ENCODE data around the gene BMX.
A peak's percentile ranks its signal among the peaks of the same experiment; 100 is the strongest.

Gene BMX

GRCh38 chrX:15500497-15500966 lies at the start of gene BMX:
Gene BMX, plus strand, starts transcription at chrX:15500807. Its CDS starts 7,547 bp downstream, at chrX:15508354.
- no peak for DNase-seq

GRCh38 chrX:15451913-15452312 lies 48.7 kb upstream of the BMX start:
- DNase-seq, result no peak

GRCh38 chrX:15464704-15465103 lies 35.9 kb upstream of the BMX start:
- DNase-seq, result no peak

- DNase-seq, result no peak
These were observed 35.3 kb upstream of the BMX start for GRCh38 chrX:15465347-15465746.

- DNase-seq, result no peak
These were observed 34.5 kb upstream of the BMX start for GRCh38 chrX:15465896-15466651.

- DNase-seq, result no peak
These were observed 32.6 kb upstream of the BMX start for GRCh38 chrX:15468036-15468435.

DNA sequence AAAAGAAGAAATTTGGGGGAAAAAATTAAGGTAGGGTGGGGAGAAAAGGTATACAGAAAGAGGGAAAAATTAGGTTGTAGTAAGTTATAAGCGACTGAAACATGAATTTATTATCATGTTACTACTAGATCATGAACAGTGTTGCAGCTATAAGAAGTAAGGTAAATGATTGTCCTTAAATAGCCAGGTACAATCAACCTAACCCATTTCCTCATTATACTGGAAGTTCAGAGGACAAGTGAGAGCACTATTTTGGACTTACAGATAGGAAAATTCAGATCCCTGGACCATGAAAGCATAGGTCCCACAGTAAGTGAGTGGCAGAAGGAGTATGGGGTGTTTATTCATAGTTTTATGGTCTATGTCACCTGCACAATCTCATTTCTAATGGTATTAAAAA lies 31.0 kb upstream of the BMX start:
- DNase-seq, result no peak

- no peak for DNase-seq
These were observed 29.6 kb upstream of the BMX start for GRCh38 chrX:15471028-15471427.

DNA sequence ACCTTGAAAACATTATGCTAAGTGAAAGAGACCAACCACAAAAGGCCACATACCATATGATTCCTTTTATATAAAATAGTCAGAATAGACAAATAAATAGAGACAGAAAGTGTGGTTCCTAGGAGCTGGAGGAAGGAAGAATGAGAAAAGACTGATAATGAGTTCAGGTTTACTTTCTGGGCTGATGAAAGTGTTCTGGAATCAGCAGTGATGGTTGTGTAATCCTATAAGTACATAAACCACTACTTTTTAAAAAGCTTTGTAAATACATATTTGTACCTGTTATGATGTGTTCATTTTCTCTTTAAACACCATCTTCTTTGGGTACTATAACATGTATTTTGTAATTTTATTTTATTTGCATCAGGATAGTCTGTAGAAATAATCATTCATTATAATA lies 28.1 kb upstream of the BMX start:
- DNase-seq, result no peak

DNA sequence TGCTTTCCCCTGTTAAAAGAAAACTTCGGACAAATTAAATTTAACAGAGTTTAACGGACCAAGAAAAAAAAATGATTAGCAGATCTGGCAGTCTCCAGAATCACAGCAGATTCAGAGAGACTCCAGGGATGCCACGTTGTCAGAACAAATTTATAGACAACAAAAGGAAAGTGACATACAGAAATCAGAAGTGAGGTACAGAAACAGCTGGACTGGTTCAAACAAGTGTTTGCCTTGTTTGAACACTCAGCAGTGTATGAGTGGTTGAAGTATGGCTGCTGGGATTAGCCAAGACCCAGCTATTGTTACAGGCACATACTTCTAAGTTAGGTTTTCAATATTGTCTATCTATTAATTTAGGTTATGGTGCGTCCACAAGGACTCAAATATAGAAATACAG lies 26.6 kb upstream of the BMX start:
- no peak for DNase-seq

GRCh38 chrX:15475021-15475420 lies 25.6 kb upstream of the BMX start:
- no peak for DNase-seq

DNA sequence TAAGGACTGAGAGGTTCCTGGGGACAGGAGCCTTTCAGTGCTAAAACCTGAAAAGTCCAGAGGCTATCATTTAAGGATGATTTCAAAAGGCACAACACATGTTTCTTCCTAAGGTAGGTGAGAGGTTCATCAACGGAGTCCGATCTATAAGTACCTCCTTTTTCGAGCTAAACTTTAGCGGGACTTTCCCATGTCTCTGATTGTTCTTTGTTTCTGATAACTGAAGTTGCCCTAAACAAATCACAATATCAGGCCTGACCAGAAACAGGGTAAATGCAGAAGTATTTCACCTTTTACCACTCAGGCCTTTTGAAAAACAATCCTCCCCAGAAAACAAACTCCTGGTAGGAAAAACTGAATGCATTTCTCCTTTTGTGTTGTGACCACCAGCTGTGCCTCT lies 25.1 kb upstream of the BMX start:
- no peak for DNase-seq

DNA sequence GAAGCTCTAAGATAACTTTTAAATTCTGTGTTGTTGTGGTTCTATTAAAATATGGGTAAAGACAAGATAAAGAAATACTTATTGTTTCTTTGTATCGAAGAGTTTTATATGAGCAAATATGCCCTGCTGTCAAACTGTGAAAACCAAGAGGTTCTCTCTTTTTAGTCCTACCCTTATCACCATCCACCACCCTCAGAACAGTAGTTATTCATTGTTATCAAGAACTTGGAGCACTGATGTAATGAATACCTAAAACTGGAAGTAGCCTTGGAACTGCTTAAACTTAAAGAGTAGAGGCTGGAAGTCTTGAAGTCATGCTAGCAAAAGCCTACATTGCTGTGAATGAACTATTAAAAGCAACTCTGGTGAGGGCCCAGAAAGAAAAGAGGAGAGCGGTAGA lies 16.7 kb upstream of the BMX start:
- no peak for DNase-seq

DNA sequence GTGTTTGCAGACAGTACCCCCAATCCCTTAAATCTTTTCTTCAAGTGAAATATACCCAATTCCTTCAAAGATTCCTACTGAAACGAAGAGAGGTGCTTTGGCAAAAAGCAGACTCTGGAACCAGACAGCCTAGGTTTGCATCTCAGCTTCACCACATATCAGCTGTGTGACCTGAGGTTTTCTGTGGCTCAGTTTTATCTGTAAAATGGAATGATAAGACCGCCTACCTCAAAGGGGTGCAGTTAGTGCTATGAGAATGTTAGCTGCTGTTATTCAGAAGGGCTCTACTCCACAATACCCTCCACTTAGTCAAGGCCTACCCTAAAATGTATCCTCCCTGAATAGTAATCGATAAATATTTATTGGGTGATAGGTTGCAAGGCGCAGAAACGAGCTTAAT lies 8.1 kb upstream of the BMX start:
- DNase-seq, result no peak

GRCh38 chrX:15493118-15493962 lies 7.3 kb upstream of the BMX start, which contains the start of gene PIR:
Gene PIR, minus strand, starts transcription at chrX:15493333. Its CDS starts 2,076 bp downstream, at chrX:15491257.
- peak; percentile 73 for DNase-seq

DNA sequence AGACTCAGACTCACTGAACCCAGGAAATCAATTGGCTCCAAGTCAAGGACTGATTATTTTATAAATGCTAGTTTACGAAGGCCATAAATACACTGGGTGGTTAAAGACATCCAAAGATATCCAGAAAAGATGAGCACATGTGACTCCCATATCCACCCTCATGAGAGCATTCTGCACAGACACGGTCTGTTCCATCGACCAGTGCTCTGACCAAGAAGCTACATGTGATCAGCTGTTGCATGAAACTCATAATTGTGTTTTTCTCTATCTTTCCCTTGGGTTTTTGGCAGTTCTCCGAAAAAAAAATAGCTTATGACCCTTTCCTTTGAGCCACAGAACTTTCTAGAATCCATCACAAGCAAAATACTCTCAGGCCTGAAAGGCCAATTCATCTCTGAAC lies 4.8 kb upstream of the BMX start:
- DNase-seq, result no peak

GRCh38 chrX:15496824-15497223 lies 3.8 kb upstream of the BMX start:
- no peak for DNase-seq

DNA sequence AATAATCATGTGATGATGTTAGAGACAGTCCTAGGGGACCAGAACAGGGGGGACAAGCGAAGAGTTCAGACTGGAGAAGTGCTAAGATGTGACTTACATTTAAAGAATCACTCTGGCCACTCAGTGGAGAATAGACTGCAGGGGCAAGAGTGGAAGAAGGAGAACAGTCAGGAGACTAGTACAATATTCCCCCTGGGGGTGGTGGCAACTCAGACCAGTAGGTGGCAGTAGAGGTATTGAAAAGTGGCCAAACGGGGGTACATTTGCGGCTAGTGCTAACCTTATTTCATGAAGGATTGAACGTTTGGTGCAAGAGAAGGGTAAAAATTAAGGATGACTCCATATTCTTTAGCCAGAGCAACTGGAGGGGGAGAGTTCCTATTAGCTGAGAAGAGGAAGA lies 2.7 kb upstream of the BMX start:
- peak; percentile 40 for DNase-seq

GRCh38 chrX:15498741-15499140 lies 1.9 kb upstream of the BMX start:
- no peak for DNase-seq

GRCh38 chrX:15499976-15500375 lies 631 bp upstream of the BMX start:
- no peak for DNase-seq

DNA sequence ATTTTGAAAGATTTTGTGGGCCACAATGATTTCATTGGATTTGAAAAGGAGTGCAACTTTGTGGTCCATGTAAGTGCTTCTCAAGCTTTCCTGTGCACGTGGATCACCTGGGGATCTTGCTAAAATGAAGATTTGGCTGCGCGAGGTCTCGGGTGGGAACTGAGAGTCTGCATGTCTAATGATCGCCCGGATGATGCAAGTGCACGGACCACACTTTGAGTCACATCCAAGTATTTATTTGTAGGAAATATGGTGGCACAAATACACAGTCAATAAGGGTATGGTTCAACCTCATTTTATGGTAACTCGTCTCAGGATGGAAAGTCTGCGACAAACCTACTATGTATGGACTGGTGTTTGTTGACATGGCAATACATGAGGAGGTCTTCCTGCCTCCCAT lies 899 bp downstream of the BMX start:
- DNase-seq, result no peak

GRCh38 chrX:15504661-15505060 lies 4.1 kb downstream of the BMX start:
- no peak for DNase-seq

DNA sequence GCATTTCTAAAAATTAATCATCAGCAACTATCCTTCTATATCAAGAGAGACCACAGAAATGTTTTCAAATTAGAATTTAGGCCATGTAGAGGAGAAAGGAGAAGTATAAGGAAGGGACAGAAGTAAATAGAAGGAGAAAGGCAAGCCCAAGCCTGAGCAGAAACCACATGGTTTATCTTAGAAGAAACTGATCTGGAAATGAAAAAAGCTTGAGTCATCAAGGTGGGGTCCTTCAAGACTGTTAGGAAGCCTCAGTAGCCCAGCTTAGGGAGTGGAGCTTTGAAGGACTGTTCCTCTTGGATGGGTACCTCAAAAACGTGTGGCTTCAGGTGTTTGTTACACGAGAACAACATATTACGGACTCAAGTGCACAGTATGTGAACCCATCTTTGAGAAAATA lies 4.5 kb downstream of the BMX start:
- DNase-seq, result no peak

DNA sequence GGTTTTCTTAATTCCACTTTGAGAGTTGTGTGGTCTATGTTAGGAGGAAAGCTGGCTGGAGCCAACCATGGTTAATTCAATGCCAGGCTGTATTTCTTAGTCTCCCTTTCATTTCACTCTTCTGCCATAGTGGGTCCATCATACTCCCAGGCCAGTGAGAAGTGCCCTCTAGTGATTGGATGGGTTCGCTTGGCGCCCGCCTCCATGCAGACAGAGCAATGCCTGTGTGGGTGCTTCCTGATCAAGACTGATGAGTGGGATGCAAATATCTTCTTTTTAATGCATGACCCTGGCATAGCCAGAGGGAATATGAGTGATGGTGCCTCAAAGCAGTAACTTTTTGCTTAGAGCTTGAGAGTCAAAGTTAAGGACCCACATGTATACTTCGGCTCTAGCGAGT lies 6.4 kb downstream of the BMX start:
- no peak for DNase-seq

Measured in 8988T (cell line).